Stimulated activated CD8-positive, alpha-beta memory T cell treated with anti-CD3 and anti-CD28 coated beads, Interleukin-7, amount 100 ng/mL, for 24 hours (primary cell): ENCODE results near the gene GTF2H2C_2.
"Not testable (repeated sequence)": the region's sequence is repeated elsewhere in the genome, so short reads cannot be mapped to it uniquely, and the experiment has no call there.

Experiments
- DNase-seq: peaks from one replicate; pipeline ENCODE4 v3.0.0-alpha.2; 2020; ENCODE audit warnings: low read depth

The GTF2H2C_2 gene

DNA sequence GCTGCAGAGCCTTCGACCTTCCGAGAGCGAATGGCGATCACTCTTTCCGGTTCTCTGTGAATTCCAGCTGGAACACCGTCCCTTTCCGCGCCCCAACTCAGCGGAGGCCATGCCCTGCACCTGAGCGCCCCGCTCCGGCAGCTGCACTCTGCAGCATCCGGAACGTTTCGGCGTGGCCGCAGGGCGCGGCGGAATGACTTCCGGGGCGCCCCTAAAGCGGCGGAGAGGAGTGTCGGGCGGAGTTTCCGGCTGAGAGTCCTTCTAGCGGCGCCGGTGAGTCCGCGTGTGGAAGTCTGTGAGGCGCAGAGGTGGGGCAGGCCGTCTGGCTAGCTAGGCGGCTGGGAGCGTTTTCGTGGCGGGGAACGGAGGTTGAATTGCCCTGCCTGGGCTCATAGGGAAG is at the start of gene GTF2H2C_2:
GTF2H2C_2 (plus strand) TSS at position 252 of the 400 bp plus-strand sequence.
- DNase-seq, result not testable (repeated sequence)

GRCh38 chr5:70400984-70401686 is 14.0 kb upstream of the GTF2H2C_2 start:
- DNase-seq, result peak; percentile 25

DNA sequence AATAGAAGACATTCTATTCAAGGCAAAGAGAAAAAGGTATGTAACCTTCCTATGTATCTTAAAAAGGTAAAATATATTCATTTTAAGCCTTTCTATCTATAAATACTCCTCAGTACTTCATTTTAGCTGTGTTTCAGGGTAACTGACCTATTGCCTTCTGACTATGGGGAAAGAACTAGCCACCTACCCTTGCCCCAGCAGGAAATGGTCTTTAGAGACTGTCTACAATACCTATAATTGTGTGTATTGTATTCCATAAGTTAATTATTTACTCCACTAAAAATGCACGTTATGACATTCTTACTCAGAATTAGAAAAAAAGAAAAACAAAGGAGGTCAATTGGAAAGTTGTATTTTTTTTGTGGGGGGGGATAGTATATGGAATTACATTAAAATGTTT is 6.2 kb downstream of the GTF2H2C_2 start:
- DNase-seq, result not testable (repeated sequence)

DNA sequence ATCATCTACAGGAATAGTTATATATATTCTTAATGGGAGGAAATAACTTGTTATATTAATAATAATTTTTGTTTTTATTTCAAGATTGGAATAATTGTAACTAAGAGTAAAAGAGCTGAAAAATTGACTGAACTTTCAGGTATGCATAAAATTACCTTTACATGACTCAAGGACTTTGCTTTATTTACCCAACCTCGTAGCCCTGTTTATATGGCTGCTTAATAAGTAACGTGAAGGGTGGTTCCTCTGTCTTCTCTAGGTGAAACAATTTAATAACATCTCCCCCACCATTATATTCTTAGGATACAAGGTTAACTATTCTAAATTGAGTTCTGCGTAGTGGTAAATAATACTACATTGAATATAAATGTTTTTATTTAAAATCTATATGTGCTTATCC is 8.0 kb downstream of the GTF2H2C_2 start:
- DNase-seq, result not testable (repeated sequence)

GRCh38 chr5:70438518-70438917 is 23.4 kb downstream of the GTF2H2C_2 start:
- DNase-seq, result not testable (repeated sequence)

DNA sequence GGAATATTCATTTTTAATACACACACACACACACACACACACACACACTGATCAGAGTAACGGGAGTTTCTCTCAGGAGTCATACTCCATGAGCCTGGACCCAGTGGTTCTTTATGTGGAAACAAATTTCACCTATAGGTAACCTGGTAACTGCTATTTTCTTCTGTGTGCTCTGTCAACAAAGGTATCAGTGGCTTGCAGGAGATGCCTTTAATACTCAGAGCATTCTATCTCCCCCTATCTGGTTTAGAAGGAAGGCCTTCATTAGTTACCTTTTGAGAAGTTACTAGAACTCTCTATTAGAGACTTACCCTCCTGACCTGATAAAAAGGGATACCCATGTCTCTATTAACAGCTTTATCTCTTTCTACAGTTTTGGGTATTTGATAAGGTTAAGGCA is 34.4 kb downstream of the GTF2H2C_2 start:
- DNase-seq, result not testable (repeated sequence)

DNA sequence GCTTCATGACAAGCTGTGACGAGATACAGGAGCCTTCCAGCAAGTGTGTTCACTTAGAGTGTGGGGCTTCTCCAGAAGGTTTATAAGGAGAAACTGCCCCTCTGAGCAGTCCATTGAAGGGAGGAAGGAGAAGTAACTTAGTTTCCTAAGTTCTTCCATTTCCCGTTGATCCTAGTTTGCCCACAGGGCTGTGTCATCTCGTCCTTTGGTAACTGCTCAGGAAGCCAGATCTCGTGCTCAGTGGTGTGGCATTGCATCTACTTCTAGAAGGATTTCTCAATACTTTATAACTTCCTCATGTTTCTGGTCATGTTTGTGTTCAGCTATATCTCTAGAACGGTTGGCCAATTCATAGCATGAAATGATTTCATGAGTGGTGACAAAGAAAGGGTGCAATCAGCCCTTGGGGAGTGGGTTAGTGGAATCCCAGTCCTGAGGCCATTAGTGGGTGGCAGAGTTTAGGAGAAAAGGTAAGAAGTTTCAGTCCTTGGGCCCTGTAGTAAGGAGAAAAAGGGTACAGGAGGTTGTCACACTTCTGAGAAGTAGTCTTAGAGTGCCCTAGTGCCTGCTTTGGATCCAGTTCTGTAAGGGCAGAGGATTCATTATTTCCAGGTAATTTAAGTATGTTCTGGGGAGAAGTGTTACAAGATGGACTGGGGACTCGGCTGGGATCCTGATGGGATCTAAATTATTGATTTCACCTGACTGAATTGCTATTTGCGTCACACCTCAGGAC is 36.2 kb downstream of the GTF2H2C_2 start:
- not testable (repeated sequence) for DNase-seq

DNA sequence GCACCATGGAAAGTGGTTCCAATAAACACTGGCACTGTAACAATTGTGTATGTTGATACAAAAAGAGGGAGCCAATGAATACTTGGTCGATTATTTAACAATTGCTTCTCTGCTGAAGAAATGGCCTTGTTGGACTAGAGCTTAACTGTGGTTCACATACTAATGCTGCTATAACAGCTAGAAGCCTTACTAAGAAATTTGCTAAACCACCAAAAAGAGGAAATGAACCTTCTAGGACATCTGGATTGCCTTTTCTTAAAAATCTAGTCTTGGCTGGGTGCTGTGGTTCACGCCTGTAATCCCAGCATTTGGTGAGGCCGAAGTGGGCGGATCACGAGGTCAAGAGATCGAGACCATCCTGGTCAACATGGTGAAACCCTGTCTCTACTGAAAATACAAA is 41.9 kb downstream of the GTF2H2C_2 start:
- not testable (repeated sequence) for DNase-seq

DNA sequence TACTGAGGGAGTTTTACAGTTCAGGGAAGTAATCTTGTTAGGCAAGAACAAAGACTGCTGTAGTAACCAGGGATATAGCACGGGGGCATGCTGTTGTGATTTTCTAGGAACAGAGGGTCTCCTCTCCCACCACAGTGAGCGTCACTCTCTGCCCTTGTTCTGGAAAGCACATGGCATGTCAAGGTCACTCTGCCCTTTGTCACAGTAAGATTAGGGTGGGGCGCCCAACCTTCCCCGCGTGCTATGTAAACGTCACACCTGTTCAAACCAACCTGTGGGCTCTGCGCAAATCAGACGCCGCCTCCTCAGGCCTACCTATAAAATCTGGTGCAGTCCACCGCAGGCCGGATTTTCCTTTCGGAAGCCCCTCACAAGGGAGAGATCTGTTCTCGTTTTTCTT is 44.0 kb downstream of the GTF2H2C_2 start:
- DNase-seq, result not testable (repeated sequence)

DNA sequence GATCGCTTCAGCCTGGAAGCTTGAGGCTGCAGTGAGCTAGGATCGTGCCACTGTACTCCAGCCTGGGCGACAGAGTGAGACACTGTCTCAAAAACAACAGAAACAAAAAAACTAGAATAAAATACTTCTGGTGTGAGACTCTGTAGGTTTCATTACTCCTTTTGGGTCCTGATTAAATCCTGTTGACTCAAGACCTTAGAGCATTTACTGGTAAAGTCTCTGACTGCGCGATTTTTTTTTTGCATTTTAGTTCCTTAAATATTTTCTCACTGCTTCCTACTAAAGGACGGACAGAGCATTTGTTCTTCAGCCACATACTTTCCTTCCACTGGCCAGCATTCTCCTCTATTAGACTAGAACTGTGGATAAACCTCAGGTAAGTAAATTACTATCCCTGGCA is 46.8 kb downstream of the GTF2H2C_2 start:
- DNase-seq, result not testable (repeated sequence)

- not testable (repeated sequence) for DNase-seq
Observed at GRCh38 chr5:70464019-70464637, 49.0 kb downstream of the GTF2H2C_2 start.

DNA sequence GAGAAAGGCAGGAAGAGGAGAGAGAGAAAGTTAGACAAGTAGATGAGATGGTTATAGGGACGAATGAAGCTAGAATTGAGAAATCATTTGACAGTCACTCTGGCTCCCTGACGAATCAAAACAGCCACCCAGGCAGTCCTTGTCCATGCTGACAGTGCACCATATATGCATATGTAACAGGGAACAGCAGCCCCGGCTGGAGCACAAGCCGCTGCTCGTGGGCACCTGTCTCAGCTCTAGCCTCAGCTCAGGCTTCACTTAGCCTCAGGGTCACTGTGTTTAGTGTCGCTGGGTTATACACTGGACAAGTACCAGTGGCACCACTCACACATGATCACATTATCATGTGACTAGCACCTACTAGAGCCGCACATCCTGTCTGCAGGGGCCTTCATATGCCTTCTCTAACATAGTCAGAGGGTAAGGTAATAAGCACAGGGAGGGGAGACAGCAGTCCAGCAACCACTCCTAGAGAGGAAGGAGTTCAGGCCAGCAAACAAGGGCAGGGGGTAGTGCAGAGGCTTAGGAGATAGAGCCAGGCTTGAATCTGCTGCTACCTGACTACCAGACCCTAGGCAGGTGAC is 54.9 kb downstream of the GTF2H2C_2 start:
- not testable (repeated sequence) for DNase-seq
